Measurements from ENCODE around the gene DKKL1.

GRCh38 chr19:49363268-49364082, at the start of gene DKKL1:
- peak in 1 of 2 donors; percentile 72 for TF ChIP-seq POLR2A (IDR thresholded peaks at IDR 0.05)
- TF ChIP-seq CTCF (IDR thresholded peaks at IDR 0.05), result peak in 4 of 5 experiments; percentile 5 to 37 (median 32)
